NCI-H82 (cell line): ENCODE data around the gene FOXC2.

Experiments used
- DNase-seq: peaks from one replicate; lab custom pipeline; 2025; lab: John Stamatoyannopoulos, UW

The FOXC2 gene

DNA sequence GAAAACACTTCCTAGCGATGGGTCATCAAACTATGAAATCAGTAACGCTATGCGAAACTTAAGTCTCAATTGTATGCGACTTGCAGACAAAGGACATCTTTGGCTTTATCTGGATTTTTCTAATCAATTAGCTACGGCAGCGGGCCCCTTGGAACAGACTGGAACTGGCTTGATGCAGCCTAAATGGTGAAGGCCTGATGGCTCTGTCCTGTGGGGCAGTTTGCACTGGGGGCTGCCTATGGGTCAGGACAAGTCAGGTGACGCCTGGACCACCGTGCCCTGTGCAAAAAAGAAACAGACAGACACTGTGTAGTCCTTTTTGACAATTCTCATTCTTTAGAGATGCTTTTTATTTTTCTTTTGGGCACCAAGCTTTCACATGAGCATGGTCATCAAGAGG, 33.6 kb upstream of the FOXC2 start:
- DNase-seq: no peak

DNA sequence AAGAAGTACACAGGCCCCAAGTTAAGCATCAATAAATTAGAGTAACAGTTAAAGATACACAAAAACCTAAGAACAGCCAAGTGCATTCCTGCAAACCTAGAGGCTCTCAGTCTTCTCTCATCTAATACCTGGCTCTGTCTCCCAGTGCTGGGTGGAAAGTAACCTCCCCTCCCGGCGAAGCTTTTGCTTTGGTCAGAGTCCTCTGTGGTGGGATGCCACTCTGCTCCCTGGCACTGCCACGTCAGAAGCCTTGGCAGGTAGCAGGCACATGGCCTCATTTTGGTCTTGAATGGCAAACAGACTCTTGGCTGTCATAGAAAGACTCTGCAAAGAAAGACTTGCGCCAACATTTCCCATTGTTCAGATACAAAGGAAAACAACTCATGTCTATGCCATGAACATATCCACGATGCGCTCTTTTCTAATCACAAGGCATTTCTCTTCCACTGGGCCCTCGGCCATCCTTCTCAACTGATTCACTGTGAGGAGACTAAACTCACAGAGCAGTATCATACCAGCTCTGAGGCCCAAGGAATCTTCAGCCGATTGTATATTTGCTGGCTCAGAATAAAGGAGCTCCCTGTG, 32.8 kb upstream of the FOXC2 start:
- no peak for DNase-seq

DNA sequence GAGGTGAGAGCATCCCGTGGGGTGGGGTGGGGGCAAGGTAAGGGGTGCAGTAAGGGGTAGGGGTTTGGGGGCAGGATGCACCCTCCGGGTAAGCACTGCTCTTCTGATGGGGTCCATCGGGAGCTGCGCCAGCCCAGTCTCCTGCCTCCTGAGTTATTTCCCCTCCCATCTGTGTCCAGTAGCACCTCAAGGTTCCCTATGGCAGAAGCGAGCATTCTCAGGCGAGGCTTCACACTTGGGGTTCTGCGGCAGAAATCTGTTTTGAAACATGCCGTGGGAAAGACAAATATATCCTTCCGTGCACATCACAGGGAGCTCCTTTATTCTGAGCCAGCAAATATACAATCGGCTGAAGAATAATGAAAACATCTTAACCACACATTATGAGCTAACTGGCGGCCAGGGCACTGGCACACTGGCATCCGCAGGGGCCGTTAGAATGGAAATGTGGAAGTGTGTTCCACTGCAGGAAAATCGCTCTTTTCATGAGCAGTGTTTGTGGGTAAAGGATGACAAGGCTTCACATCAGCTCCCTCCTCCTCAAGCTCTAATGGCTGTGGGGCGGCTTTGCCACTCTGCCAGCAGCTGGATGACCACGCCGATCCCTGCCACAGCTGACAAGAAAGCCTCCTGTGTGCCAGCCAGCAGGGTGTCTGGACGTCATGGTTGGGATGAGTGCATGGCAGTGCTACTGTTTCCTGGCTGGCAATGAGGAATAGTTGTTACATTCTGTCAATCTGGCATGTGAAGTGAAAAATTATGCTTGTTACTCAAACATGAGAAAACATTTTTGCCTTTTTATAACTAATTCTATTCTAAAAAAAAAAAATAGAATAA, 31.6 kb upstream of the FOXC2 start:
- no peak for DNase-seq

DNA sequence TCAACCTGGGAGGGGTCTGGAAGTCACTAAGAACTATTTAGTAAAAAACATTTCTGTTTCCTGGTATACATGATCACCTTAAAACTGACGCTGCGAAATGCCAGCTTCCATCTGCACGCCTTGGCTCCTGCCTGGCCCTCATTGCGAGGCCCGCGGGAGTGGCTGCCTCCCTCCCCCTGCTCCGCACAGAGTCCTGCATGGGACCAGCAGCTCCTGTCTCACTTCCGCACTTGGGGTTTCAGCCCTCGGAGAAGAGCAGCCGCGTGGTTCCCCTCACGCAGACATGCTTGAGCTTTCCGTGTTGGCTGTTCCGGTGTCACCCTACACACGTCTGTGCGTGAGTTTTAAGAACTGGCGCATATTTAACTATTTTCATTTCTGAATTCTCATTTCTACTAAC, 30.0 kb upstream of the FOXC2 start:
- DNase-seq: no peak

DNA sequence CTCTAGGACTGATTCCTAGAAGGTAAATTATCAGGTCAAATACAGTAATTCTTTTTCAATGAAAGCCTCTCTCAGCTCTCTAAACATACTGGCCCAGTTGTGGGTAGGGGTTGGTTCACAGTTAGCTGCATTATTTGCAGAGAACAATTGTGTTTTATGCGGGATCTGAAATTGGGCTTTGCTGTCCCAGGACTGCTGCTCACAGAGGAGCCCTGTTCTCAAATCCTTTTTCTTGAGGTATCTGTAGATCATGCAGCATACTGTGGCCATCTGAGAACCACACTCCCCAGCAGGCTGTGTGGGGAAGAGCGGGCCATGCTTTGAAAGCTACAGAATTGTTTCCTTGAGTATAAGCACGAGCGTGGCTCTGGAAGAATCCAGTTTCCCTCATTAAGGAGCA, 29.1 kb upstream of the FOXC2 start:
- DNase-seq: no peak

DNA sequence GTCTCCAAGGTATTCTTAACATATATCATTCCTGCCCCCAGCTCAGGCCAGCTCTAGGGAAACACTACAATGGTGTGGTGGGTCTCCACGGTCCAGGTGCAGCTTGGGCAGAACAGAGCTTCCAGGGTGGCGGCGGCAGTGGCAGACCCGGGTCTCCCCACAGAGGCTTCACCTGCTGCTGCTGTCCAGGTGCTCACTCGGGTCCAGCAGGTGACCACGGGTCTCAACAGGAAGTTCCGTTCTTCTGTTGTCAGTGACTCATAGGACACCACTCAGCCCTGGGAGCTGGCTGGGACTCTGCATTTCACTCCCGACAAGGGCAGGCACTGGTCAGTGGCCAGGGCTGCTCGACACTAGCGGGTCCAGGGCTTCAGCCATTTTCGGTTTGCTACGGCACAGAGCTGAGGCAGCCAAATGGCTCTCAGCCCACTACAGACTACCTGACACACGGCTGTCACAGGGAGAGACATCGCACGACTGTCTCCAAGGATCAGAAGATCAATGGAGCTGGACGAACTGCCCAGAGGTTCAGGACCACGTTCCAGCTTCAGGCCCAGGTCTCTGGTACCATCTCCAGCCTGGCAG, 28.3 kb upstream of the FOXC2 start:
- no peak for DNase-seq

DNA sequence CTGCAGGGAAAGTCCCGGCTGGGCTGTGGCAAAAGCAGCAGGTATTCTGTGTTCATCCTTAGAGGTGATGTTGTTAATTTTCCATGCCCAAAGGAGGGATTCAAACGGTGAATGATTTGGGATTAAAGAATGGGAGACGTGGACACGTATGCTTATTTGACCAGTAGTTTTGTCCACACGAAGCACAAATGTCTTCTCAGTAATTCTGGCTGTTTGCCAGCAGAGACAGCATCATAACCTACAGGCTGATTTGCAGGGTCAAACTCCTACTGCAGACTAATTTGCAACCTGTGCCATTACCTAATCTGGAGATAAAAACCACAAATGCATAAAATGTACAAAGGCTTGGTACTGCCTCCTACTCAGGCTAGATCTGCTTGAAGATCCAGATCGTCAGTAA, 25.7 kb upstream of the FOXC2 start:
- no peak for DNase-seq

DNA sequence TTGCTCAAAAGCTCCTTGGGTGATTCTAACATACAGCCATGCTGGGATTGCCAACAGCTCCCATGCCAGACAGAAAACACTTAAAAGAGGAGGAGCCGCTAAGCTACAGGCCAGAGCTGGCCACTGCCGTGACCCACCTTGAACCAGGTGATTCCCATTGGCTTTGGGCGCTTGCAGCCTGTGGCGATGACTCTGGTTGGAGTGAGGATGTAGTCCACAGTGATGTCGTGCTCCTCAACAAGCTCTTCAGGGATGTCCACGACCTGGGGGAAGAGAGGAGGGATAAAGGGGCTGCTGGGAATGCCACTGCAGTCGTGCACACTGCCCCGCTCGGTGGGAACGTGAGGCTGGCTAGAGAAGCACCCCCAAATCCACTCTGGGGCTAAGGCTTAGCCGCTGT, 25.1 kb upstream of the FOXC2 start:
- no peak for DNase-seq

DNA sequence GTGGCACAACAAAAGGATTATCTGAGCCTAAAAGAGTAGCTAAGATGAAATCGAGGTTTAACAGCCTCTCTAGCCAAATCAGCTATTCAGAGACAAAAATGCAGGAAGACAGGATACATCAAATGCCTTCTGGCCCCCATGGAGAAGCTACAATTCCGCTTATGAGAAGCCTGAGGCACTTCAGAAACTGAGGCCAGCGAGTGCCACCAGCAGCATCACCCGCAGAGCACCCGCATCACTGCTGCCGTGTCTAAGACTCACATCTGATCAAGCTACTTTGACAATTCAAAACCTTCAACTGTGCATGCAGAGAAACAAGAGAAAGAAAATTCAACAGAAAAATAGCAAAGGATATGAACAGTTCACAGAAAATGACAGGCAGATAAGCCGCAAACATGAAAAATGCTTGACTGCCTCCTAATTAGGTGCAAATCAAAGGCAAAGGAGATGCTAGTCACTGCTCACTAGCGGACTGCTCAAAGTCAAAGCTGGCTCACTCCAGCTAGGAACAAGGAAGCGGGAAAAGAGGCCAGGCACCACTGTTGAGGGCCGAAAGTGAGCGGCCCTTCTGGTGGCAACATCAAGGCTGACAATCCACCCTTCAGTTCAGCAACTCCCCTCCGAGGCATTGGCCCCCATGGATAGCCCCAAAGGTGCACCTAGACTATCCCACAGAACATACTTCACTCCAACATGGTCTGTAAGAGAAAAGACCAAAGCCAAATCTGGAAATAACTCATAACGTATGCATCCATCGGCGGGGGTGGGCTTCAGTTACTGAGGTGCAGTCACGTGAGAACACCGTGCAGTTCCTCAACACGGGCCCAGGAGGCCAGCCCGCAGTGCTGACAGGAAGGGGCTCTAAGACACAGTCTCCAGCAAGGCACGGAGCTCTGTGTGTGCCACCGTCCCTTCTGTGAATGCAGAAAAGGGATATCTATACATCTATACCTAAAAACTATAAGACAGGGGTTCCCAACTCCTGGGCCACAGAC, 23.6 kb upstream of the FOXC2 start:
- no peak for DNase-seq

DNA sequence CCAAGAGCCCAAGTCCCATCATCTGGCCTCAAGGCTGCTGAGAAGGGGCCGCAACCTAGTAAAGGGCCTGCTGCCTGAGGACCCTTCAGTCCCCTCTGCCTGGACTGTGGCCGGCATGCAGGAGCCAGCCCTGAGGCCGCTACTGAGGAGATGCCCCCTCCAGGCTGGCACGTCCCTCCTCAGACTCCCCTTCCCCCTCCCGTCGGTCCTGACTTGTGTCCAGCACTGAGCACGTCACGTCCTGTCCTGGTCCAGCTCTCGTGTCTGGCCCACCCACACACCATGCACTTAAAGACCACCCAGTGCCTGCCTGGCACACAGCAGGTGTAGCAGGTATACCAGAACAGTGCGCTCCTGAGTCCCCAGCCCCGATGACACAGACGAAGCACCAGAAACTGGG, 21.1 kb upstream of the FOXC2 start:
- no peak for DNase-seq

DNA sequence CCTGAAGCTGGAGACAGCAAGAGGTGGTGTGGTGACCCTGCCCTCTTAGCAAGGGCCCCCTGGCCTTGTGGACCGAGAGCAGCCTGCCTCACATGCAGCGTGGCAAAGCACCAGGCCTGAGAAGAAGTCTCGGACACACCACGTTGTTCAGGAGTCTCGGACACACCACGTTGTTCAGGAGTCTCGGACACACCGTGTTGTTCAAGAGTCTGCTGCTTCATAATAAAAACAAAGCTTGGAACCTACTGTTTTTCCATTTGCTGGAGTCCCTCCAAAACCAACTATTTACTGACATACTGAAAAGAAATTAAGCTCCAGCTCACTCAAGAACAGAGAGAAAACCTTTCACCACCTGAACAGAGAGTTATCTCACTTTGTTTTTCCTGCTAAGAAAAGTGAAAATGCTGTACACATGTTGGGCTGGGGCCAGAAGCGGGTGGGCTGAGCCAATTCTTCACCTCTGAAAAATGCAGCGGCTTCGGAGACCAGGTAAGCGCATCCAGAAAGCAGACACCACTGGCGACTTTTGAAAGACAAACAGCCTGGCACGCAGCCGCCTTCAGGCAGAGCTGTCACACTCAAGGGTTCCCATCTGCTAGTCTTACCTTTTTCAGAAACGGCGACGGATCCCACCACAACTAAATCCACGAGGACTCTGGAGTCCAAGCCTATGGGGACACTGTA, 20.5 kb upstream of the FOXC2 start:
- no peak for DNase-seq

DNA sequence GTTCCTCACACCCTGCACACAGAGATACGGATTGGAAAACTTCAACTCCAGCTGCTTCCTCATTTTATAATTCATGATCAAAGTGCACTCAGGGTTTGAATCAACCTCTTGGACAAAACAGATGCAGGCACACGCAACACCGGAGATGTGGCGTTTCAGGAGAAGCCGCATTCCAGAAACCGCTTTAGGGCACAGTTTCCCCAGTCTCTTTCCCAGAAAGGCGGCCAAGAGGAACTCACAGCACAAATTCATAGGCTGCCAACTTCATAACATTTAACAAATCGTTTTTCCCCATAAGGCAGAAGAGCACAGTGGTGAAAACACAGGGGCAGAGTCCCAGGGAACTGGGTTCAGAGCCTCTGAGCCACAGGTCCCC, 20.0 kb upstream of the FOXC2 start:
- DNase-seq: no peak

DNA sequence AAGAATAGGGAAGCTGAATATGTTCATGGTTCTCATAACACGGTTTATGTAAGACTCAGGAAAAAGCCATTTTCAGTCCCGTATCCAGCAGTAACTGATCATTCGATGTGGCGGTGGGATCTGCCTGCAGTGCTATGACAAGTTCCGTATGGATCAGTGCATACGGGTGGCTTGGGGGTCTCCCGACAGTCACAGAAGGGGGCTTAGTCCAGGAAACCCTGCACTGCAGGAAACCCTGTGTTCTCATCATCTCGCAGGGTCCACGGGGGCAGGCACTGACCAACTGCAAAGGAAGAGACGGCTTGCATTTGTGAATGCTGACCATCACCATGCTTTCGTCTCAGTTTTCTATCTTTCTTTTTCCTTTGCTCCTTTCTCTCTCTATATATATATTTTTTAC, 19.3 kb upstream of the FOXC2 start:
- no peak for DNase-seq

DNA sequence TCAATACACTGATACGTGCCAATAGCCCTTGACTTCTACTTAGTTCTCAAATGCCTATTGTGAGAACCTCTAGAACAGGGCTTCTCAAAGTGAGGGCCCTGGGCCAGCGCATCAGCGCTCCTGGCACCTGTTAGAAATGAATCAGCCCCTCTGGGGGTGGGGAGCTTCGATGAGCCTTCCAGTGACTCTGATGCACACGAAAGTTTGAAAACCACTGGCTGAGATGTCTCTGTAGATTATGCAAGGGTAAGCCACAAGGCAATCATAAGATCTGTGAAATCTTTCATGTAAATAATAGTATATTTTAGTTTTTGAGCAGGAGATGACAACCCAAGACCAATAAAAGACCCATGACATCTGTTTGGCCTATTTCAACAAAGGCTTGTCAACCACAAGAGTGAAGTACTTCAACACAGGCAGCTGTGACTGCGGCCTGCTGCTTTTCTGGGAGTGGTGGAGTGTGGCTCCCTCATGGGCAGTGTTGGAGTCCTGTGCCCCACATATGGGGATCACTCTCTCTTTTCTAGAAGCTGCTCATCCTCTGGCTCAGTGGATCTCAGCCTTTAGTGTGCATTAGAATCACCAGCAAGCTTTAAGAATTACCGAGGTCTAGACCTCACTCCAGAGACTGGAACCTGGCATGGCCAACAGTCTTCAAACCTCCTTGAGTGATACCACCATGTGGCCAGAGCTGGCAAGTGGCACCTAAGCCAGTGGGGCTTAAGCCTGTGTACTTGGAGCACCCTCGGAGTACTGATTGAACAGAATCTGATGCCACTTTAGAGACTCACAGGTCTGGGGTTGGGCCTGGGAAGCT, 17.3 kb upstream of the FOXC2 start:
- DNase-seq: no peak

DNA sequence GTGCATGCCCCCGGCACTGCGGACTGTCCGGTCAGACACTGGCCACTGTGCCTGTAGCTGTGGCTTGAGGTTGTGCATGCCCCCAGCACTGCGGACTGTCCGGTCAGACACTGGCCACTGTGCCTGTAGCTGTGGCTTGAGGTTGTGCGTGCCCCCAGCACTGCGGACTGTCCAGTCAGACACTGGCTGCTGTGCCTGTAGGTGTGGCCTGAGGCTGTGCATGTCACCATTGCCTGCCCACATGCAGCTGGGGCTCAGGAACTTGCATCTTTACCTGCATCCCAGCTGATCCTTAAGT, 16.8 kb upstream of the FOXC2 start:
- no peak for DNase-seq

DNA sequence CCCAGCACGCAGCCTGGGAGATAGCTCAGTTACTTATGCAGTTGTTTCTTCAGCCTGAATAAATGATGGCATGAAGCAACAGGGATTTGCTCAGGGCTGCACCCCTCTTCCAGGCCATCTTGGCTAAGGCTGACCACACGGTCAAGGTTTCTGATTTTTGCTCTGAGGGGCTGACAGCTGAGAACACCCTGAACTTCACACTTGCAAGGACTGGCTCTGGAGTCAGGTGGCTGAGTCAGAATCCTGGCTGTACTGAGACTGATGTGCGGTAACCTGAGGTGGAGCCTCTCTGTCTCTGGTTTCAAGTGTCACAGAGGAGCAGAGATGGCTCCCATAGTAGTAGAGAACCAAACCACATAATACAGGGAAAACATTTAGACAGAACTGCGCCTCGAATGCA, 16.3 kb upstream of the FOXC2 start:
- DNase-seq: no peak

DNA sequence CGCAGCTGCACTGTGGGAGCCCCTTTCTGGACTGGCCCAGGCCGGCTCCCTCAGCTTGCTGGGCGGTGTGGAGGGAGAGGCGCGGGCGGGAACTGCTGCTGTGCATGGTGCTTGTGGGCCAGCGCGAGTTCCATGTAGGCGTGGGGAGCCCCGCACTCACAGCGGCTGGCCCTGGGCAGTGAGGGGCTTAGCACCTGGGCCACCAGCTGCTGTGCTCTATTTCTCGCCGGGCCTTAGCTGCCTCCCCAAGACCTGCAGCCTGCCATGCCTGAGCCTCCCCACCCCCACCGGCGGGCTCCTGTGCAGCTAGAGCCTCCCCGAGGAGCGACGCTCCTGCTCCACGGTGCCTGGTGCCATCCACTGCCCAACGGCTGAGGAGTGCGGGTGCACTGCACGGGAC, 13.3 kb upstream of the FOXC2 start:
- no peak for DNase-seq

DNA sequence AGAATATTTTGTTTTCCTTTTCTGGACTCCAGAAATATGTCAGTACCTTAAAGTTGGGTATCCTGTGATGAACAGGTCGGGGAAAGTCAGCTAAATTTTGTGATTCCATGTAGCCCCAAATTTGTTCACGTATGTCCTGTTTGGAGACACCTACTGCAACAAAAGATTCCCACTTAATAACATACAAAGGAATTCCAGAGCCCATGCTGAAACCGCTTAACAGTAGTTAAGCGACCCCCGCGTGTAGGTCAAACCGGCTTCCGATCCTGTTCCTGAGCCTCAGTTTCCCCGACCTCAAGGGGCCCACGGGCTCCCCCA, 12.1 kb upstream of the FOXC2 start:
- DNase-seq: peak; percentile 54

DNA sequence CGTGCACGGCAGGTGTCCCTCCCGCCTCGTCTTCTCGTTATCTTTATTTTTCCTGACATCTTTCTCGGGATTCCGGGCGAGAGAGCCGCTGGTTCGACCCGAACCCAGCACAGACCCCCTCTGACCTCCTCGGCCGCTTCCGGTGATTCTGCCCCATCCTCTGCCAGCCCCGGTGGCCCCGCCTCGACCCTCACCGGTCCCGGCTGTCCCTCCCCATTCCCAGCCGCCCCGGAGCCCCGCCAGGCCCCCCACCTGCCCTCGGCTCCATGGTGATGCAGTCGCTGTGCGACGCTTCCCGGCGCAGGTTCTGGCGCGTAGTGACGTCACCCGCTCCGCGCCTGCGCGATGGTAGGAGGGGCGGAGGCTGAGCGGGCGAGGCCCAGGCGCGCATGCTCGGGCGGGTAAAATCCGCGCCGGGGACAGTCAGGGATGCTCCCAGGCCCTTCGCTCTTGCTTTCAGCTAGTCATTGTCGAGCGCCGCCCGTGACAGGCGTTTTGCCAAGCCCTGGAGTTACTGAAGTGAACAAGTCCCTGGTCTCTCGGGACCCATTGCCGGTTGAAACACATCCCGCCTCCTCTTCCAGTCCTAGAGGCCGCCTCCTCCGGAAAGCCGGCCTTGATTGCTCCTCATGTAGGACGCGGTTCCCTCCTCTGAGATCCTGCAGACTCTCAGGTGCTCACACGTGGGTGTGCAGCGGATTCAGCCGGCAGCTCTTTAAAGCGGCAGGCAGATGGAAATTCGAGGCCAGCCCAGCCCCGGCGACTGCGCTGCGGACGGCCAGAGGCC, 11.5 kb upstream of the FOXC2 start, which contains the start of gene MTHFSD:
TSS of gene MTHFSD (minus strand) at position 319 of the 787 bp plus-strand sequence. CDS start at position 268, 51 bp downstream.
- peak; percentile 92 for DNase-seq

DNA sequence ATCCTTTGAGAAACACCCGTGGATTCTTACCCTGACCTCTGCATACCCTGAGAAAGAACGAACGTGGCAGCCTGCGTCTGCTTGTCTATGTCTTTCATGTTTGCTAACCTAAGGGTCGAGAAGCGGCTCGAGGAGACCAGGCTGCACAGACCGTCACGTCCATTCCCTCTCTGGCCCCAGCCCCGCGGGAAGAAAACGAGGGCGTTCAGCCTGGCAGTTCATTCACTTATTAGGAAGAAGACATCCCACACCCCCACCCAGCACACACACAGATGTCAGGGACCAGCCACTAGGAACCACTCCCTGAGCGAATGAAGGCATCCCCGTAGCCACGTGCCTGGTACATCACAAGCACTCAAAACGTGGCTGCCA, 10.9 kb upstream of the FOXC2 start:
- DNase-seq: no peak
